ENCODE measurements around the gene DGCR2.

DNA sequence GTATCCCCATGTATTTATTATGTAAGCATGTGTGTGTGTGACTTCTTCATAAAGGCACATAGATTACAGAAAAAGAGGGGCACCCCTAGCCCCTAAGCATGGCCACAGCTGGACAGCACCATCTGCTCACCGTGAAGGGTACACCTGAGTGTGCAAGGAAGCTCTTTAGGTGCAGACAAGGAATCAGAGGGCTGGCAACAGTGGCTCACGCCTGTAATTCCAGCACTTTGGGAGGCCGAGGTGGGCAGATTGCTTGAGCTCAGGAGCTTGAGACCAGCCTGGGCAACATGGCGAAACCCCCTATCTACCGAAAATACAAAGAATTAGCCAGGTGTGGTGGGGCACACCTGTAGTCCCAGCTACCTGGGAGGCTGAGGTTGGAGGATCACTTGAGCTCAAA lies 56.3 kb downstream of the DGCR2 start:
- TF ChIP-seq, protein P1, sequence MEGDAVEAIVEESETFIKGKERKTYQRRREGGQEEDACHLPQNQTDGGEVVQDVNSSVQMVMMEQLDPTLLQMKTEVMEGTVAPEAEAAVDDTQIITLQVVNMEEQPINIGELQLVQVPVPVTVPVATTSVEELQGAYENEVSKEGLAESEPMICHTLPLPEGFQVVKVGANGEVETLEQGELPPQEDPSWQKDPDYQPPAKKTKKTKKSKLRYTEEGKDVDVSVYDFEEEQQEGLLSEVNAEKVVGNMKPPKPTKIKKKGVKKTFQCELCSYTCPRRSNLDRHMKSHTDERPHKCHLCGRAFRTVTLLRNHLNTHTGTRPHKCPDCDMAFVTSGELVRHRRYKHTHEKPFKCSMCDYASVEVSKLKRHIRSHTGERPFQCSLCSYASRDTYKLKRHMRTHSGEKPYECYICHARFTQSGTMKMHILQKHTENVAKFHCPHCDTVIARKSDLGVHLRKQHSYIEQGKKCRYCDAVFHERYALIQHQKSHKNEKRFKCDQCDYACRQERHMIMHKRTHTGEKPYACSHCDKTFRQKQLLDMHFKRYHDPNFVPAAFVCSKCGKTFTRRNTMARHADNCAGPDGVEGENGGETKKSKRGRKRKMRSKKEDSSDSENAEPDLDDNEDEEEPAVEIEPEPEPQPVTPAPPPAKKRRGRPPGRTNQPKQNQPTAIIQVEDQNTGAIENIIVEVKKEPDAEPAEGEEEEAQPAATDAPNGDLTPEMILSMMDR (IDR thresholded peaks at IDR 0.05): no peak
- TF ChIP-seq EP300 (IDR thresholded peaks at IDR 0.05) (no peak), POLR2A (IDR thresholded peaks at IDR 0.05) (no peak)
